Stimulated activated CD4-positive, alpha-beta T cell treated with anti-CD3 and anti-CD28 coated beads, Interleukin-12 subunit alpha, Interleukin-12 subunit beta, amount 100 ng/mL, for 24 hours (primary cell): ENCODE results near the gene SZRD1.

Experiments
- DNase-seq, 2 experiments: peaks; one replicate each; pipeline ENCODE4 v3.0.0-alpha.2; 2020; ENCODE audit warnings: low read depth in 2 of 2

Gene SZRD1

GRCh38 chr1:16394977-16395376 lies 27.9 kb downstream of the SZRD1 start:
- DNase-seq, result no peak

DNA sequence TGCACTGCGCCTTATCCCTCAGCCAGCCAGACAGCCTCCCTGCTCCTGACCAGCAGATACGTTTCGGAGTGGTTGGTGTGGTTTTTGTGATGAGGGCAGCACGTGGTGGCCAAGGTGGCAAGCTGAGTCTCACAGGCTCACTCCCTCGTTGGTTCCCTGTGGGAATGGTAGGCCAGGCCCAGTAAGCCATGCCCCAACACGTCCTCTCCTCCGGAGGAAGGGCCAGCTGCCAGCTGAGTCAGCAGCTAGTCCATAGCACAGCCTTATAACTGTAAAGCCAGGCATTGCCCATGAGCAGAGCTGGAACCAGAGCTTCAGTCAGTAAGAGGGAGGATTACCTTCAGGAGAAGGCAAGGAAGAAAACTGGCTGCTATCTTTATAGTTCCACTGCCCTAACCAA lies 29.5 kb downstream of the SZRD1 start:
- no peak for DNase-seq

GRCh38 chr1:16397120-16397519 lies 30.1 kb downstream of the SZRD1 start:
- no peak for DNase-seq

- no peak for DNase-seq
Measured at GRCh38 chr1:16398371-16398953, 31.4 kb downstream of the SZRD1 start.

GRCh38 chr1:16402742-16403141 lies 35.7 kb downstream of the SZRD1 start:
- DNase-seq, result no peak

DNA sequence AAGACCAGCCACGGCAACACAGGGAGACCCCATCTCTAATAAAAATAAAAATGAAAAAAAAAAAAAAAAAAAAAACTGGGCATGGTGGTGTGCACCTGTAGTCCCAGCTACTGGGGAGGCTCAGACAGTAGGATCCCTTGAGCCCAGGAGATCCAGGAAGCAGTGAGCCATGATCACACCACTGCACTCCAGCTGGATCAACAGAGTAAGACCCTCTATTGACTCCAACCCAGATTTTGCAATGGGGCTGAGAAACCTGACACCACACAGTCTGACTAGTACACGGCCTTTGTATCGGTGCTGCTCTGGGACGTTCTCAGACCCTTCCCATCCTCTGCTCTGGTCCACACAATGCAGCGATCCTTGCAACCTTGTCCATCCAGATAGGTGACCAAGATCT lies 38.4 kb downstream of the SZRD1 start:
- no peak for DNase-seq

DNA sequence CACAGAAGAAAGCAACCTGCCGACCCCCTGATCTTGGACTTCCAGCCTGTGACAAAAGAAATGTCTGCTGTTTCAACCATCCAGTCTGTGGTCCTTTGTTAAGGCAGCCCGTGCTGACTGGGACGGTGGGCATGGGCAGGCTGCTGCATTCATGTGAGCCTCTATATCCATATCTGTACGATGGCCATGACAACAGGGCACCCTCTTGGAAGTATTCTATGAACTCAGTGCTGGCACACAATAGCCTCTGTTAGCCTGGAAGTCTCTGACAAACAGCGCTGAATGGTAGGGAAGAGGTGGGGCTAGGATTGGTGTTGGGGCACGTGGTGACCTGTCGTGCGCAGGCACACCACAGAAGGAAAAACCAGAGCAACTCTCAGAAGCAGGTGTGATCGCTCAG lies 39.8 kb downstream of the SZRD1 start:
- DNase-seq, result no peak

DNA sequence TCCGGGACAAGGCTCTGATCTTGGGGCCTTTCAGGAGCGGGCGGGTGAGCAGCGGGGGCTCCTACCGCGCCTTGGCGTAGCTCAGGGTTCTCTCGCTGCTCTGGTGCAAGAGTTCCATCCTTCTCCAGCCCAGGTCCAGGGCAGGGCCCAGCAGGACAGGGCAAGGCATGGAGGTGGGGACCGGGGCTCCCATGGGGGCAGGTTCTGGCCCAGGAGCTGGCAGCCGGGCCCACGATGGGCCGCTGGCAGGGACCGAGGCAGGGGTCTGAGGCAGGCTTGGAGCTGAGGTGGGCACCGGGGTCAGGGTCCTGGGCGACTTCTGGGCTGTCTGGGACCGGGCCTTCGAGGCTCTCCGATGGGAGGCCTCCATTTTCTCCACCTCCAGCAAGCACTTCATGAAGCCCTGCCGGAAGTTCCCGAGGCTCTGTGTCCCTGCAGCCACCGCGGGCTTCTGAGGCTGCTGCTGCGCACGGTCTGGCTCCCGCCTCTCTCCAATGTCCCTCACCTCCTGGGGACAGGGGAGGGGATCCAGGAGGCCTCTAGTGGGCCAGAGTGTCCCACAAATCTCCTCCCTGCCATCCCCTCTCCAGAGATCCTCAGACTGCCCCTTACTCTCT lies 42.6 kb downstream of the SZRD1 start:
- DNase-seq, result no peak

DNA sequence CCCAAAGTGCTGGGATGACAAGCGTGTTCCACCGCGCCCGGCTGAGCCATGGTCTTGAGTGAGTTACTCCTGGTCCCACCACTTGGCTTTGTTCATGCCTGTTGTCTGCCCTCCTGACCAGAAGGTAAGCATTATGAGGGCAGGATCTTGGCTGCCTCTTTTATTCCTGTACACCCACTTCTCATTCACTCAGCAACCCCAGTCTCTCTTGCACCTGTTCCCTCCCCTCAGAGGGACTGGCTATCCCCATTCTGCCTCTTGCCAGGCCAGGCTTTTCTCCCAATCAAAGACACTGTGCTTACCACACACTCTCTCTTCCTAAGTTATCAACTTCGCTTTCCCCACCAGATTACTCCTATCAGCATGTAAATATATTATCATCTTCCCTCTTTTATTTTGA lies 43.8 kb downstream of the SZRD1 start:
- no peak for DNase-seq

DNA sequence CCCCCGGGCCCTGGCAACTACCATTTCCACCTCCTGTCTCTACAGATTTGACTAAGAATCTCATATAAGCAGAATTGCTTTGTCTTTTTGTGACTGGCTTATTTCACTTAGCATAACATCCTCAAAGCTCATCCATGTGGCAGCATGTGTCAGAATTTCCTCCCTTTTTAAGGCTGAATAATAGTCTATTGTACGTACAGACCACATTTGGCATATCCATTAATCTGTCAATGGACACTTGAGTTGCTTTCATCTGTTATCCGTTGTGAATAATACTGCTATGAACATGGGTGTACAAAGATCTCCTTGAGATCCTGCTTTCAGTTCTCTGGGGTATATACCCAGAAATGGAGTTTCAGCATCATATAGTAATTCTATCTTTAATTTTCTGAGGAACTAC lies 46.1 kb downstream of the SZRD1 start:
- no peak for DNase-seq

GRCh38 chr1:16418823-16419425 lies 51.9 kb downstream of the SZRD1 start:
- no peak for DNase-seq

DNA sequence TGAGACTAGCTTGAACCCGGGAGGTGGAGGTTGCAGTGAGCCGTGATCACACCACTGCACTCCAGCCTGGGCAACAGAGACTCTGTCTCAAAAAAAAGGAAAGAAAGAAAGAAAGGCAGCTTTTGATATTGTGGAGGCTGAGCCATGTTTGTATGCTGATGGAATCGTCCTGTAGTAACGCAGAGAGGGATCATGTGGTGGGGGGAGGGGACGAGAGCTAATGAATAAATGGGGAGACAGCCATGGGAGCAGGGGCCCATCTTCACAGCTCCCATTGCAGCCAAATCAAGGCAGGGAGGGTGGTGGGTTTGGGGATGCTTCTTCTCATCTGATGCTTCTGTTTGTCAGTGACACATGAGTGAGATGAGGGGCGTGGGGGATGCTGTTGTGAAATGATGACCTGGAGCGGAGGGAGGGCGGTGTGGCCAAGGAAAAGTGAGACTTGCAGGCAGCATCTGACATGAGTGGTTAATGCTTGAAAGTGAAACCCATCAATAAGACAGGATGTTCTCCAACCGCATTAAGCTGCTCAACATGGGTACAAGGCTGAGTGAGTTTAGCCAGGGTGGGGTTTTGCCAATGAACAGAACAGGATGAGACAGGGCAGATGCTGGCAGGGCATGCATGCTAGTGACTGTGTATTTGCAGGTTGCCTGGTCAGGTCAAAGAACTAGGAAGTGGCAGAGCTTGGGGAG lies 53.5 kb downstream of the SZRD1 start:
- peak; percentile 19 to 59 for DNase-seq

- no peak for DNase-seq
Measured at GRCh38 chr1:16421201-16421600, 54.2 kb downstream of the SZRD1 start.

GRCh38 chr1:16422041-16422440 lies 55.0 kb downstream of the SZRD1 start:
- no peak for DNase-seq

DNA sequence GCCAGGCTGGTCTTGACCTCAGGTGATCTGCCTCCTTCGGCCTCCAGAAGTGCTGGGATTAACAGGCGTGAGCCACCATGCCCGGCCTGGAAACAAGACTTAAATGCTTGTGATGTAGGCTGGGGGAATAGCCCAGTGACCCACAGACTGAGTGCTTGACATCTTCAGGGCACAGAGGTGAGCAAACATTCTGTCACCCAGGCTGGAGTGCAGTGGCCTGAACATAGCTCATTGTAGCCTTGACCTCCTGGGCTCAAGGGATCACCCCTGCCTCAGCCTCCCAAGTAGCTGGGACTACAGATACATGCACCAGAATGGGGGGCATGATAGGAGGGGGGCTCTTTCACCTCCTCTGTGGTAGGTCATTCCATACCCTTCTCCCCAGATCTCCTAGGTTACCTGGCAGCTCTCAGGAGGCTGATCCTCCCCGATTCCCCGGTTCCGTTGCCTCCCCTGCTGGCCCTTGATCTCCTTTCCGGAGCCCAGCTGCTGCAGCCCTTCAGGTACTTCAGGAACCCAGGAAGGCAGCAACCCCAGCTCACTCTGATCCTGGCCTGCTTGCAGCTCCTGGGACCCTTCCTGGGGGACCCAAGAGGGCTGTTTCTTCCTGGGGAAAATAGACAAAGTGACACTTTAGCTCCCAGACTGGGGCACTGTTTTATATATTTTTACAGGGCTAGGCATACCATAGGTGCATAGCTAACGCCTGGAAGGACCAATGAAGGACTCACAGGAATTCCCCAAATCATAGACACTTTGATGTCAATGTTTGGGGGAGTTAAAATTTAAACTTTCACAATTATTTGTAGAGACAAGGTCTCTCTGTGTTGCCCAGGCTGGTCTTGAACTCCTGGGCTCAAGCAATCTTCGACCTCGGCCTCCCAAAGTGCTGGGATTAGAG lies 58.3 kb downstream of the SZRD1 start:
- no peak for DNase-seq

DNA sequence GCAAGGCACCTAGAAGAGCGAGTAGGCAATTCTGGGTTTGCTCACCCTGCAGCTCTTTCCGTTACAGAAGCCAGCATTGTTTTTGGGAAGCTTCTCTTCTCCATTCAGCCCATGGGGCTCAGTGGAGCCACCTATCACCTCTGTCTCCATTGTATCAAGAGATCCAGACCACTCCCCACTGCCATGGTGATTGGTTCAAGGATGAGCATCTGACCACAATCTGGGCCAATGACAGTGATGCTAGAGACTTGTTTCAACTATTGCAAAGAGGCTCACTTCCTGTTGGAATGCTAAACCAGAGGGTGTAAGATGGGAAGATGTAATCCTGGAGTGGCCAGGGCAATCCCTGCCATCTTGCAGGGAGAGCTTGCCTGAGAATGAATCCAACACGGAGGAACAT lies 63.6 kb downstream of the SZRD1 start:
- no peak for DNase-seq

DNA sequence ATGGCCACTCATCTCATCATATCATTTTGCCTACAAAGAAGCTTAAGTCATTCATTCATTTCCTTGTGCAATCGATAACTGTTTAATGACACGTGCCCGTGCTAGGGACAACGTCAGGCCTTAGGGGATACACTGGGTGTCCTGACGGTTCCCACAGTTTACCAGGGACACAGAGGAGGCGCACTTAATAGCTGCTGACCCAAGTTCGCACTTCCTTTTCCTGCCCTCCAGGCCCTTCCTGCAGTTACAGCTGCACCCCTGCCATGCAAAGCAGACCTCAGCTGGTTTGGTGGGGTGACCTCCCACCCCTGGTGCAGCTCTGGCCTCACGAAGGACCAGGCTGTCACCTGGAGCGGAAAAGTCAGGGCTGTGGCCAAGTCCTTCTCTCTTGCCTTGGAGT lies 66.0 kb downstream of the SZRD1 start:
- no peak for DNase-seq

- DNase-seq, result no peak
Measured at GRCh38 chr1:16434007-16434406, 67.0 kb downstream of the SZRD1 start.

DNA sequence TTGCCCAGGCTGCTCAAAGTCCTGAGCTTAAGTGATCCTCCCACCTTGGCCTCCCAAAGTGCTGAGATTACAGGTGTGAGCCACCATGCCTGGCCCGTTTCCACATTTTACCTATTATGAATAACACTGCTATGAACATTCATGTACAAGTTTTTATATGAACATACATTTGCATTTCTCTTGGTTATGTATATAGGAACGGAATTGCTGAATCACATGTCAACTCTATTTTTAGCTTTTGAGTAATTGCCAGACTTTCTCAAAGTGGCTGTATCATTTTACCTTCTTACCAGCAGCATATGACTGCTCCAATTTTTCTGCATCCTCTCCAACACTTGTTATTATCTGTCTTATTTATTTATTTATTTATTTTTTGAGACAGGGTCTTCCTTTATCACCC lies 67.5 kb downstream of the SZRD1 start:
- DNase-seq, result no peak

DNA sequence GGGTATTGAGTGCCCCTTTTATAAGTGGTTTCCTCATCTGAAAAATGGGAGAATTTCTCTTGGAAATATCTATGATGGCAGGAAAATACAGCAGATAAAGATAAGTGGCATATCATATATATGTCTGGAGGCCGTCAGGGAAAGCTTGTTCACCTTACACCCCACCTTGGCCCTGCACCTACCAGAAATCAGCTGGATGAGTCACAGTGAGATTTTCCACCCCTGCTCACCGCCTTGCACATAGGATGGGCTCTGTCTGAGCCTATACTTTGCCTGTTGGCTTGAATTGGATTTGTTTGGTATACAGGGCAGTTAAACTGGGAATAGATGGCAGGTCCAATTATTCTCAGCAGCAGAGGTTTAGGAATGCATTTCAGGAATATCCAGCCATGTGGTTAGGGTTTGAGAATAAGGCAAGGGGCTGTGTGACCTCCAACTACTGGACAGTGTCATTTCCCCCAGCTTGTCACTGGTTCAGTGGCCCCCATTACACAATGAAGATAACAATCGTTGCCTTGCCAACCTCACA lies 70.0 kb downstream of the SZRD1 start, which contains the start of gene SPATA21:
Gene SPATA21, minus strand, starts transcription at position 479 of the 529 bp plus-strand sequence. CDS start 6,053 bp downstream, outside the sequence.
- no peak for DNase-seq

- no peak for DNase-seq
Measured at GRCh38 chr1:16438516-16438915, 71.5 kb downstream of the SZRD1 start.

GRCh38 chr1:16438924-16439323 lies 71.9 kb downstream of the SZRD1 start:
- DNase-seq, result no peak
